HL-60 (cell line): ENCODE data around the gene YIF1A.

ENCODE experiments used
- DNase-seq, 2 experiments: peaks; one replicate each; pipeline ENCODE4 v3.0.0-alpha.2; 2010 to 2020; ENCODE audit warnings: low read depth in 1 of 2, low spot score in 1 of 2
- H3K27ac ChIP-seq: fragments of 250-450 bp; sonication (Bioruptor Pico); replicated peaks from 2 replicates; pipeline ENCODE4 v1.5.1; 2020; ENCODE audit warnings: mild to moderate bottlenecking, moderate library complexity
- H3K27me3 ChIP-seq: fragments of 250-450 bp; sonication (Bioruptor Pico); 2 replicates; pipeline ENCODE4 v1.5.1; 2021; ENCODE audit warnings: mild to moderate bottlenecking, moderate library complexity; ENCODE audit not compliant: insufficient read depth, poor library complexity, severe bottlenecking
- H3K4me3 ChIP-seq: replicated peaks from 2 replicates; pipeline ENCODE4 v1.5.1; 2011; ENCODE audit warnings: mild to moderate bottlenecking, control low read depth, low read length; ENCODE audit not compliant: insufficient read depth
- GABPA ChIP-seq: IDR thresholded peaks from 2 replicates; pipeline ENCODE4 v1.6.1; 2012; ENCODE audit warnings: low read depth
- POLR2AphosphoS5 ChIP-seq: IDR thresholded peaks from 2 replicates; pipeline ENCODE4 v1.6.1; 2012; ENCODE audit warnings: low read depth
- SPI1 ChIP-seq: IDR thresholded peaks from 2 replicates; pipeline ENCODE4 v1.6.1; 2012; ENCODE audit warnings: low read depth, mild to moderate bottlenecking, borderline replicate concordance
- TF ChIP-seq, protein P1 (sequence below): IDR thresholded peaks from 2 replicates; pipeline ENCODE4 v1.6.1; 2012; ENCODE audit warnings: low read depth; ENCODE audit not compliant: insufficient replicate concordance
- TF ChIP-seq, protein P2 (sequence below): IDR thresholded peaks from one replicate; pipeline ENCODE4 v1.5.1; 2011; ENCODE audit warnings: low read length, control low read depth, inconsistent platforms; ENCODE audit not compliant: insufficient read depth

YIF1A gene

DNA sequence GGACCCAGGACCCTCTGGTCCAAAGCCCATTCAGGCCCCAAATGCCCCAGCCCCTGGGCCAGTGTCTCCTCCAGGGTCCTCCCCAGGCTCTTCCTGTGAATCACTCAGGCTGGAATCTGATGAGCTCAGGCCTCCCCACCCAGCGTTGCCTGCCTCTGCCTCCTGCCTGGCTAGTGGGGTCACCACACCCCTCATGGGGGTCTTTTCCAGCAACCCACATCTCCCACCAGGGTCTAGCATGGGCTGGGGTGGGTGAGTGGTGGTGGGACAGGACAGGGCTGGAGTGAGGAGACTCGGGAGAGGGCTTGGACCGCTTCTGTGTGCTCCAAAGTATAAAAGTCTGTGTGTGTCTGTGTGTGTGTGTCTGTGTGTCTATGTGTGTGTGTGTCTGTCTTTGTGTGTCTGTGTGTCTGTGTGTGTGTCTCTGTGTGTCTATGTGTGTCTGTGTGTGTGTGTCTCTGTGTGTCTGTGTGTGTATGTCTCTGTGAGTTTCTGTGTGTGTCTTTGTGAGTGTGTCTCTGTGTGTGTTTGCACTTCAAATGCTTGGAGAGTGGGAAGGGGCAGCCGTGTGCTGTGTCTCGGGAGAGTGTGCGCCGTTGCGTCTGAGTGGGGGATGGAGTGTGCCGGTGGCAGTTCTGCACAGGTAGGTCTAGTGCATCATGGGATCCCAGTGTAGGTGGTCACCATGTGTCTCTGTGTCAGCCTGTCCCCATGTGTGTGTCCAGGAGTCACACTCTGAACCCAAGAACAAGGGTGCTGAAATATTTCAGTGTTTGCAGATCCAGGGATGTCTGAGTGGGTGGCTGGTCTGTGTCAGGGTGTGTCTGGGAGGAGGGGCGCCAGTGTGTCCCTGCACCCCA, 38.5 kb upstream of the YIF1A start:
- Histone ChIP-seq H3K27me3 (no peaks in the 10 kb centered on the region), H3K27ac (no peak overlapping the region), H3K4me3 (no peak overlapping the region)
- TF ChIP-seq, protein P1, sequence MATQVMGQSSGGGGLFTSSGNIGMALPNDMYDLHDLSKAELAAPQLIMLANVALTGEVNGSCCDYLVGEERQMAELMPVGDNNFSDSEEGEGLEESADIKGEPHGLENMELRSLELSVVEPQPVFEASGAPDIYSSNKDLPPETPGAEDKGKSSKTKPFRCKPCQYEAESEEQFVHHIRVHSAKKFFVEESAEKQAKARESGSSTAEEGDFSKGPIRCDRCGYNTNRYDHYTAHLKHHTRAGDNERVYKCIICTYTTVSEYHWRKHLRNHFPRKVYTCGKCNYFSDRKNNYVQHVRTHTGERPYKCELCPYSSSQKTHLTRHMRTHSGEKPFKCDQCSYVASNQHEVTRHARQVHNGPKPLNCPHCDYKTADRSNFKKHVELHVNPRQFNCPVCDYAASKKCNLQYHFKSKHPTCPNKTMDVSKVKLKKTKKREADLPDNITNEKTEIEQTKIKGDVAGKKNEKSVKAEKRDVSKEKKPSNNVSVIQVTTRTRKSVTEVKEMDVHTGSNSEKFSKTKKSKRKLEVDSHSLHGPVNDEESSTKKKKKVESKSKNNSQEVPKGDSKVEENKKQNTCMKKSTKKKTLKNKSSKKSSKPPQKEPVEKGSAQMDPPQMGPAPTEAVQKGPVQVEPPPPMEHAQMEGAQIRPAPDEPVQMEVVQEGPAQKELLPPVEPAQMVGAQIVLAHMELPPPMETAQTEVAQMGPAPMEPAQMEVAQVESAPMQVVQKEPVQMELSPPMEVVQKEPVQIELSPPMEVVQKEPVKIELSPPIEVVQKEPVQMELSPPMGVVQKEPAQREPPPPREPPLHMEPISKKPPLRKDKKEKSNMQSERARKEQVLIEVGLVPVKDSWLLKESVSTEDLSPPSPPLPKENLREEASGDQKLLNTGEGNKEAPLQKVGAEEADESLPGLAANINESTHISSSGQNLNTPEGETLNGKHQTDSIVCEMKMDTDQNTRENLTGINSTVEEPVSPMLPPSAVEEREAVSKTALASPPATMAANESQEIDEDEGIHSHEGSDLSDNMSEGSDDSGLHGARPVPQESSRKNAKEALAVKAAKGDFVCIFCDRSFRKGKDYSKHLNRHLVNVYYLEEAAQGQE: no peak
- no peak for TF ChIP-seq GABPA
- TF ChIP-seq, protein P2, sequence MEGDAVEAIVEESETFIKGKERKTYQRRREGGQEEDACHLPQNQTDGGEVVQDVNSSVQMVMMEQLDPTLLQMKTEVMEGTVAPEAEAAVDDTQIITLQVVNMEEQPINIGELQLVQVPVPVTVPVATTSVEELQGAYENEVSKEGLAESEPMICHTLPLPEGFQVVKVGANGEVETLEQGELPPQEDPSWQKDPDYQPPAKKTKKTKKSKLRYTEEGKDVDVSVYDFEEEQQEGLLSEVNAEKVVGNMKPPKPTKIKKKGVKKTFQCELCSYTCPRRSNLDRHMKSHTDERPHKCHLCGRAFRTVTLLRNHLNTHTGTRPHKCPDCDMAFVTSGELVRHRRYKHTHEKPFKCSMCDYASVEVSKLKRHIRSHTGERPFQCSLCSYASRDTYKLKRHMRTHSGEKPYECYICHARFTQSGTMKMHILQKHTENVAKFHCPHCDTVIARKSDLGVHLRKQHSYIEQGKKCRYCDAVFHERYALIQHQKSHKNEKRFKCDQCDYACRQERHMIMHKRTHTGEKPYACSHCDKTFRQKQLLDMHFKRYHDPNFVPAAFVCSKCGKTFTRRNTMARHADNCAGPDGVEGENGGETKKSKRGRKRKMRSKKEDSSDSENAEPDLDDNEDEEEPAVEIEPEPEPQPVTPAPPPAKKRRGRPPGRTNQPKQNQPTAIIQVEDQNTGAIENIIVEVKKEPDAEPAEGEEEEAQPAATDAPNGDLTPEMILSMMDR: no peak
- no peak for TF ChIP-seq SPI1
- TF ChIP-seq POLR2AphosphoS5: no peak
- DNase-seq: no peak

DNA sequence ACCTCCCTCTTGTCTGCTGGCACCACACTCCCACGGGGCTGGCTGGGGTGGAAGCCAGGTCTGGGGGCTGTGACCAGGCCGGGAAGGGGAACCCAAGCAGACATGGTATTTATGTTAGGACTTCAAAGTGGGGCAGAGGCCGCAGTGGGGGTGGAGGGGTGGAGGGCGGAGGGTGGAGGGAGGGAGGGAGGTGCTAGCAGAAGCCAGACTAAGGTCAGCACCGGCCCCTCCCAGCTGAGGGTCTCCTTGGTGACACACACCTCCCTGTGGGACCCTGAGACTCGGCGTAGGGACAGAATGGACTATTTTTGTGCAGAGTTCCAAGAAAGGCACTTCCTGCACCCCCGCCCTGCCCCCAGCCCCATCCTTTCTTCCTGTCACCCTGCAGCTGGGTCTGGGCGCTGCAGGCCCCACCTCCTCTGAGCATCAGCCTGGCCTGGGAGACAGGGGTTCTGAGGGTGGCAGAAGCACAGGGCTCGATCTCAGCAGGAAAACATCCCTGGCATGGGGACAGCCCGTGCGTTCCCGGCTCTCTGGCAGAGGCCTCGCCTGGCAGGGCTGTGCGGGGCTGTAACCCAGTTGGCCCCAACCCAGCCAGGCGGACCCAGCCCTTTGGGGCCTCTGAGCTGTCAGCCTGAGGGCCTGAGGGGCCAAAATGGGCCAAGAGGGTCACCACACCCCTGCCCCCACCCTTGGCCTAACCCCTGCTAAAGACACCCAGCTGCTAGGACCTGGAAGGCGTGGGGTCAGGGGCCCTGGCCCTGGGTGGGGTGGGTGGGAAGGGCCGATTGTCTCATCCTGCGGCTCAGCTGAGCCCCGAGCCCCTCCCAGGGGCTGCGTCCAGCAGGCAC, 37.5 kb upstream of the YIF1A start:
- Histone ChIP-seq H3K27me3 (no peaks in the 10 kb centered on the region), H3K27ac (no peak overlapping the region), H3K4me3 (no peak overlapping the region)
- TF ChIP-seq SPI1: no peak
- TF ChIP-seq, protein P1: no peak
- no peak for TF ChIP-seq POLR2AphosphoS5
- TF ChIP-seq, protein P2: no peak
- TF ChIP-seq GABPA: no peak
- DNase-seq: no peak

DNA sequence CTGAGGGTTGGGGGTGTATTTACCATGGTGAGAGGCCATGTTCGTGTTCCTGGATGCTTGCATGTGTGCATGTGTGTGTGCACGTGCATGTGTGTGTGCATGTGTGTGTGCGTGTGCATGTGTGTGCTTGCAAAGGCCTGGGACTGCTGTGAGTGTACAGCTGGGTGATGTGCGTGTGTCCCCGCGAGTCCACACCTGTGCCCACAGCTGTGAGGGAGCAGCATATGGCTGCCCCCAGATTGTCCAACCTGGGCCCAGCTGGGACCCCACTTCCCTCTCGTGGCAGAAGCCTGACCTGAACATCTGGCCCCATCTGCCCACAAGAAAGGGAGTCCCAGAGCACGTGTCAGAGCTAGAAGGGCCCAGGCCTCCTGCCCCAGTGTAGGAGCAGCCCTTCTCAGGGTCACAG, 36.3 kb upstream of the YIF1A start:
- TF ChIP-seq, protein P2: no peak
- peak; percentile 7; the same call in 1 of the 2 replicates for TF ChIP-seq SPI1
- peak; percentile 90 for TF ChIP-seq POLR2AphosphoS5
- Histone ChIP-seq H3K27ac (no peak overlapping the region), H3K4me3 (no peak overlapping the region), H3K27me3 (no peaks in the 10 kb centered on the region)
- DNase-seq: peak in 1 of 2 experiments; percentile 19
